Fibroblast of skin of left quadriceps (primary cell): ENCODE measurements around the gene SLC43A3.

Experiments used
- DNase-seq, 2 experiments: peaks; one replicate each; pipeline ENCODE4 v3.0.0-alpha.2; 2013; ENCODE audit warnings: low read depth in 2 of 2

SLC43A3 gene

DNA sequence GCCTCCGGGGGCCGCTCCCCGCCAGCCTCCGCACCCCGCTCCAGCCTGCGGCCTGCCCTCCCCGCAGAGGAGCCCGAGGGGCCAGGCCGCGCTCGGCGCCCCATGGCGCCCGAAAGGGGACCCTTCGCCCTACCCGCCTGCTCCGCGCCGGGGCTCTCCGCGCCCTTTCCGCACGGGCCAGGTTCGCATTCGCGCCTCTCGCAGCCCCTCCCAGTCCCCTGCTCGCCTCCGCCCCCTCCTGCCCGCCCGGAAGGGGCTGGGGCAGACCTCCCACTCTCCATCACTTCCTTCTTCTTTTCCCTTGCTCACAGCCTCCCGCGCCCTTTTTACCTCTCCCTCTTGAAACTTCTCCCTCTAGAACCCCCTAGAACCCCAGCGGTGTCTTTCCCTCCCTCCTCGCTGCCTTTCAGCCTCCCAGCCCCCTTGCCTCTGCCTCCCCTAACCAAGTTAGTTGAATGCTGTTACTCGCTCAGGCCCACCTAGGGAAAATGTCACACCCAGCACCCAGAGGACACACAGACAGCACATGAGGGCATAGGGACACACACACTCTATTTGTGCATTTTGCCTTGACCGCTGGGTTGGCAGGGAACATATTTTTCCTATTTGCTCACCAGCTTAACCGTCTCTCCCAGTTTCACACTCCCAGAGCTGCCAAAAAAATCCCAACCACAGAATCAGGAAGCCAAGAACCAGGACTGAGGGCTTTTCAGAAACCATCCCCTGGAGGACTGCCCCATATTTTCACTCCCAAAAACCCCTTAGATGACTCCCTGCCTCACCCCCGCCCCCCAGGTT lies at the start of gene SLC43A3:
Gene SLC43A3 (minus strand): TSS at position 193 of the 798 bp plus-strand sequence. CDS start 949 bp downstream, outside the sequence.
- peak; percentile 84 for DNase-seq

DNA sequence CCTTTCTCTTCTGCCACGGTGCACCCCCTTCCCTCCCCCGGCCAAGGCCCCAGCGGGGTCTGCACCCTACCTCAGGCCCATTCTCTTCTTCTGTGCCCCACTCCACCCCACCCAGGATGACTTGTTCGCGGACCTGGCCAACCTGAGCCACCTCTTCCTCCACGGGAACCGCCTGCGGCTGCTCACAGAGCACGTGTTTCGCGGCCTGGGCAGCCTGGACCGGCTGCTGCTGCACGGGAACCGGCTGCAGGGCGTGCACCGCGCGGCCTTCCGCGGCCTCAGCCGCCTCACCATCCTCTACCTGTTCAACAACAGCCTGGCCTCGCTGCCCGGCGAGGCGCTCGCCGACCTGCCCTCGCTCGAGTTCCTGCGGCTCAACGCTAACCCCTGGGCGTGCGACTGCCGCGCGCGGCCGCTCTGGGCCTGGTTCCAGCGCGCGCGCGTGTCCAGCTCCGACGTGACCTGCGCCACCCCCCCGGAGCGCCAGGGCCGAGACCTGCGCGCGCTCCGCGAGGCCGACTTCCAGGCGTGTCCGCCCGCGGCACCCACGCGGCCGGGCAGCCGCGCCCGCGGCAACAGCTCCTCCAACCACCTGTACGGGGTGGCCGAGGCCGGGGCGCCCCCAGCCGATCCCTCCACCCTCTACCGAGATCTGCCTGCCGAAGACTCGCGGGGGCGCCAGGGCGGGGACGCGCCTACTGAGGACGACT lies 49.3 kb upstream of the SLC43A3 start:
- DNase-seq, result no peak

DNA sequence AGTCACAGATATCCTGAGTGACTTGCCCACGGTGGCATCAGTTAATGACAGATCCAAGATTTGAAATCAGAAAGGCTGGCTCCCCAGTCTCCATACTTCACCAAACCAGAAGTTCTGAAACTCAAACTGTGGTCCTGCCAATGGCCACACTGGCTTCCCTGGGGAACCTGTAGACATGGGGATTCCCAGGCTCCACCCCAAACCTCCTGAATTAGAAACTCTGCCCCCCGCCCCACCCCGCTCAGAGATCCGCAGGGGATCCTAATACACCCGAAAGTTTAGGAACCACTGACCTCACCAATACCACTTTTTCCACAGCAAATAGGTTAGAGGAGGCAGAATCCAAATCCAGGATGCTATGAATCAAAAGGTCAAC lies 48.7 kb upstream of the SLC43A3 start:
- no peak for DNase-seq

- no peak for DNase-seq
These were observed 48.3 kb upstream of the SLC43A3 start for GRCh38 chr11:57475191-57475590.

GRCh38 chr11:57474803-57475115 lies 47.8 kb upstream of the SLC43A3 start:
- no peak for DNase-seq

DNA sequence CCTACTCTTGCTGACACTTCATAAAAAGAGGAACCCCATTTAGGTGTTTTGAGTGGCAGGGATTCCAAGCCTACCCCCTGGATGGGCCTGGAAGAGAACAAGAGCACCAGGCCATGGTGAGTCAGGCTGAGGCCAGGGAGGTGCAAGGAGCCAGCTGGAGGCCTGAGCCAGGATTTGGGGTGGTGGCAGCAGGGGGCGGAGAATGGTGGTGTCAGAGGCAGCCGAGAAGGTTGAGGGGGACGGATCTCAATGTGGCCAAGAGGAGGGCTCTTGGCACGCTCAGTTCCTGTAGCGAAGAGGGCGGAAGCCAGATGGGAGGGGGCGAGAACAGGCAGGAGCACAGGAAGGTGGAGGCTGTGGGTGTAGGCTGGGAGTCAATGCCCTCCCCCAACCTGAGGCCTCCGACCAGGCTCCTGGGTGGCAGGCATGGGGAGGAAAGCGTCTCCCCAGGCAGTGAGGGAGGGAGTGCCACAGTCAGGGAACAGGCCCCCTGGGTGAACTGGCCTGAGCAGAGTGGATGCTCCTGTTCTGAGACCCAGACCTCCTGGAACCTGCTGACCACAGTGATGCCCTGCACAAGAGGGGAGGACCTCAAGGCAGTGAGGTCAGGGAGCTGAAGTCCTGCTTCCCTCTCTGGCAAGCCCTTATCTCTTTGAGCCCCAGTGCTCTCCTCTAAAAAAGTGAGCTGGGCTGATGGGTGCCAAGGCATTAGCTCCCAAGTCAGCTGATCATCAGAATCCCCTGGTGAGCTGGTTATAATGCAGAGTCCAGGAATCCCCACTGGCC lies 47.3 kb upstream of the SLC43A3 start:
- no peak for DNase-seq

DNA sequence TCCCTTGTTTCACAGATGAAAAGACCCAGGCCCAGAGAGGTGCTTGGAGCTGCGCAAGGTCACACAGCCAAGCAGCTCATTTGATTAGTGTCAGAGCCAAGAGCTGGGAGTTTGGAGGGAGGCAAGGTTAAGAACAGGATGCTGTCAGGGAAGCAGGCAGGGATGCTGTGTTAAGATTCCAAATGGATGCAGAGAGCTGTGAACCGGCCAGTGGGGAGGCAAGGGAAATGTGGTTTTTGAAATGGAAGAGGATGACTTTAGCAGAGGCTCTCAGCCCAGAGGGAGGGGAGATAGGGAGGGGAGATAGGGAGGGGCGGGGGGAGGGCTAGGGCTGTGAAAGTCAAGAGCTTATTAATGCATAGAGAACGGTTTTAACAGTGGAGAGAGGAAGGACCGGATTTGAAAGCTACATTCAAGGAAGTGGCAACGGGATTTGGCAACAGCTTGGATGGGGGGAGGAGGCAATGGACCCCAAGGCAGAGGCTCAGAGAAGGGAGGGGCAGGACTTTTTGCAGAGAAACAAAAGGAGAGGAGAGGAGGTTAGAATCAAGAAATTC lies 46.4 kb upstream of the SLC43A3 start:
- DNase-seq, result no peak

DNA sequence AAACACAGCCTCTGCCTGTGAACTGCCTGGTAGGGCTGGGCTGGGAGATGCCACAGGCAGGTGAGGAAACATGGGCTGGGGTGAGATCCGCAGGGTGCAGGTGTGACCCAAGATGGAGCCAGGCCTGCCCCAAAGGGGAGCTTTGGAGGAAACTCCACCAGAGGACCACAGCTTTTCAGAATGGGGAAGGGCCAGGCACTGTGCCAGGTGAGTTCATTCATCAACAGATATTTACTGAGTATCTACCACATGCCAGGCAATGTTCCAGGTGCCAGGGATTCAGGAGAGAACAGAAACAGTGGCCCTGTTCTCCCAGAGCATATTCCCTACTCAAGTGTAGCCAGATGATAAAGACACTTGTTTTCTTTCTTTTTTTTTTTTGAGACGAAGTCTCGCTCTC lies 44.6 kb upstream of the SLC43A3 start:
- no peak for DNase-seq

- no peak for DNase-seq
These were observed 42.3 kb upstream of the SLC43A3 start for GRCh38 chr11:57469268-57469667.

GRCh38 chr11:57468276-57468675 lies 41.4 kb upstream of the SLC43A3 start:
- no peak for DNase-seq

GRCh38 chr11:57467508-57468157 lies 40.7 kb upstream of the SLC43A3 start:
- no peak for DNase-seq

DNA sequence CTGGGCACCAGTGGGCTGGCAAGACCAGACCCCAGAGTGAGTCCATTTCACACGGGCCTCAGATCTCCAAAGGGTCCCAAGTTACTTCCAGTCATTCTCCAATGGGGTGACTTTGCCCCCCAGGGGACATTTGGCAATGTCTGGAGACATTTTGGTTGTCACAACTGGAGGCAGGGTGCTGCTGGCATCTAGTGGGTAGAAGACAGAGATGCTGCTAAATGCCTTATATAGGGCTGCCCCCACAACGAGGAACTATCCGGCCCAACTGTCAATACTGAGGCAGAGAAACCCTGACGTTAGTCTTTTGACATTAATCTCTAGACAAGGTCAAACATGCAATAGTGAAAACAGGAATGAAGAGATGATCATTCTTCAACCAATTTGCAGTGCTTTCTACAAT lies 39.8 kb upstream of the SLC43A3 start:
- no peak for DNase-seq

DNA sequence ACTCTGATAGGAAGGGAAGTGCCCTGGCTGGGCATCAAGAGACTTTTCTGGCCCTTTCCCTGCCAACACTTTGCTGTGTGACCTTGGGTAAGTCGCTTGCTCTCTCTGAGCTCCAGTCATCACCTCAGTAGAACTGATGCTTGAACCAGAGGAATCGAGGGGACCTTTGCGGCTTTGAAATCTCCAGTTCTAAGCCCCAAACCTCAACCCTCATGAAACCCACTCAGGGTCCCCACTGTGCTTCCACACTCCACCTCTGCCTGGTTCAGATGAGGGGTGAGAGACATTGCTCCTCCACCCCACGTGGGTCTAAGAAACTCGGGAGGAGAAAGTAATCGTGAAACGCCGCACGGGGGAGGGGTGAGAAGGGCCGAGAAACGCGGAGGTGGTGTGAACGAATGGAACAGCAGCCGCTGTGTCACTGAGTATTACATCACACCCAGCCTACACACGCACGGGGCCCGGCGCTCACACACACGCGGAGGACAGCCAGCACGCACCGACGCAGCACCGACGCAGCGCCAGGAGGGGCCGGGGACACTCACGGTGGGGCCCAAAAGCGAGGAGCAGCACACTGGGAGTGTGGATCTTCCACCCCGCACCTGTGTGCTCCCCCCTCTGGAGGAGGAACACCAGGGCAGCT lies 37.7 kb upstream of the SLC43A3 start:
- DNase-seq, result no peak

GRCh38 chr11:57463671-57464538 lies 37.0 kb upstream of the SLC43A3 start:
- DNase-seq, result no peak

DNA sequence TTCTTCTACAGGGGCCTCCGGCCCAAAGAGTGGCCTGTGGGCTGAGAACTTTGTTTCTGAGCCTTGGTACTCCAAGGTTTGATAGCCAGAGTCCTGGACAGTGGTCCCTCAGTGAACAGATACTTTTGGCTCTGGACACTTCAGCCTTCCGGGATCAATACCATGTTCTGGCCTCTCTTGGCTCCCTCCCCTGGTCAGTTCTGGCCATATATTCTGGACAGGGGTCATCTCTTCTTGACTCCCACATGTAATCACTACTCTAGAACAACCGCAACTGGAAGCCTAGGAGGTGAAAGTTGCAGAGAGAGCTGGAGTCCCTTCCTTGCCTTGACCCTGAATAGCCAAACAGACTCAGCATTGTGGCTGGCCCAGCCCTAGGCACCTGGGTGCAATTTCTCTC lies 35.7 kb upstream of the SLC43A3 start:
- DNase-seq, result no peak

DNA sequence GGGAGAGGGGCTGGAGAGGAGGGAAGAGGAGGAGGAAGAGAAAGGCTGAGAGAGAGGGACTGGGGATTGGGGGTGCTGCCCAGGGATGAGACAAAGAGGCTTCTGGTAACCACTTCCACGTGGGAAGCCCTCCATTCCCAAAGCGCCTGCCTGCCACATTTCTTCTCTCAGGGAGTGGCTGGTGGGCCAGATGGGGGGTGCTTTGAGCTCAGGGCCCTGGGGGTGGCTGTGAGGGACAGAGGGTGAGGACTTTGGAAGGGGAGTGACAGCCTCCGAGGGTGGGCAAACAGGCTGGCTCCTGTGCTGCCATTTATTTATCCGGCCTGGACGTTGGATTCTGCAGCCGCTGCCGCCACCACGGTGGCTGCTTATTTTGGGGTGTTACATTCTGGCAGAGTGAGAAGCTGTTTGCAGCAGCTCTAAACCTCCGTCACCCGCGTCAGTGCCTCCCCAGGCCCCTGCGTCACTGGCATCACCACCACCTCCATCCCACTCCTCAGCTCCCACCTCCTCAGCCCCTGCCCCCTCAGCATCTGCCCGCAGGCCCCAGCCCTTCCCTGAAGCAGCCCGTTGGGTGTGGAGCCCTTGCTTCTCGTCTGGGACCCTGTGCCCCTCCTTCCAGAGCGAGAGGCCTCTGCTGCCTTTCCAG lies 35.0 kb upstream of the SLC43A3 start:
- DNase-seq, result no peak

- DNase-seq, result no peak
These were observed 34.1 kb upstream of the SLC43A3 start for GRCh38 chr11:57460758-57461749.

DNA sequence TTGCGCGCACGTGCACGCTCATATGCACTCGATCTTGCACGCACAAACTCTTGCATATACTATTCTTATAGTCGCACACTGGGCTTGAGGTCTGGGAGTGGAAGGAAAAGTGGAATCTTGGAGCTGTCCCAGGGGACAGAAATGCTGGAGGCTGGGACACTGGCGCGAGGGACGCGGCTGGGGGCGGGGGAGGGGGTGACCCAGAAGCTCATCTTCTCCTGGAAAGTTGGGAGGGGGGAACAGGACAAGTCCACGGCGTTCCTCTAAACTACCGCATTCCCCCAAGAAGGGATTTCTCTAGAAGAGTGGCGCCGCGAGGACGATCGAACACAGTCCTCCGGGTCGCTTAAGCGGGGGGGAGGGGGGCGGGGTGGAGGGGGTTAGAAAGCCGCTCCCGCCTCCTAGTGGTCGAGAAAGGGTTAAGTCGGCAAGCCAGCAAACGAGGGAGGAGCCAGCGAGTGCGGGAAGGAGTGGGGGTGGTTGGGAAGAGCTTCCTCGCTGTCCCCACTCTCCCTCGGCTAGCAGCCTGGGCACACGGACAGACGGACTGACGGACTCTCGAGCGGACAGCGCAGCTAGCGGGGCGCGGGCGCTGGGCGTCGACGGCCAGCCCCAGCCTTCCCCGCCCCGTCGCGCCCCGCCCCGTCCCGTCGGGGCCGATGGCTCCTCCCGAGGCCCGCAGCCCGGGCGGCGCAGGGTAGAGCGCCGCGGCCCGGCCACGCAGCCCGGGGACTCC lies 33.3 kb upstream of the SLC43A3 start, which contains the start of gene RTN4RL2:
Gene RTN4RL2 (plus strand): TSS at position 507 of the 736 bp plus-strand sequence. CDS start 338 bp downstream, outside the sequence.
- peak in 1 of 2 experiments; percentile 23 for DNase-seq
